Measurements from ENCODE around the gene FHAD1. TPM values are rescaled to one million over a fixed set of nuclear protein-coding genes. Genes with fewer than 3 reads are reported as not detected.
A peak's percentile ranks its signal among the peaks of the same experiment; 100 is the strongest.

FHAD1 gene
- total RNA-seq, 6 donors from 2014 or later: 2.0 to 45.8 (median 12.5) TPM

DNA sequence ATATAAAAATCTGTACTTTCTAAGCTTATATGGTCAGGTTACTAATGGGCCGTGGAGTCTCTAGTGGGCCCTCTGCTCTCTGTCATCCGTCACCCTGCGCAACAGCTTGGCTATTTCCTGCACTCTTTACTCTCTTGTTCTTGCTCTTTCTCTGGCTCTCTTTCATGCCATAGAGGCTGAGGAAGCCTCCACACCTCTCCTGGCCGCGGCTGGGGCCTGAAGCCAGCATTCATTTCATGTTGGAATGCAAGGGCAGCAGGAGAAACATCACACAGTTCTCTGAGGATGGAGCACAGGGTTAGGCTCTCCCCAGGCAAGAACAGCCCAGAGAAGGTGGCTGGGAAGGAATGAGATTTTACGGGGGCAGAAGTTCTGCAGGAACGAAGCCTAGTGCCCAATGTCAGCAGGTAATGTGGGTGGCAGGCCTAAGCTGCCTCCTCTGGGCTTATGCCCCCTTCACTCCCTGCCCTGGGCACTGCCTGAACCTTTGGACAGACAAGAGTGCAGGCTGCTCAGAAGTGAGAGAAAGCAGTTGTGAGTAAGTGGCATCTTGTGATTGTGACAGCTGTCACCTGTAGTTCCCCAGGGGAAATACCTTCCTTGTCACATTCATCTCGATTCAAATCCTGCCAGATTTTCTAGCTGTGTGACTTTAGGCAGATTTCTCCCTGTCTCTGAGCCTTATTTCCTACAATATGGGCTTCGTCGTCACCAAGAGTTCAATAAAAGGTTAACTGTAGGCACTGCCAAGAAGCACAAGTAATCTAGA is 3.6 kb upstream of the FHAD1 start:
- Histone ChIP-seq H3K9me3 (no peaks in the 10 kb centered on the region), H3K4me3 (no peak overlapping the region), H3K27ac (no peak overlapping the region), H3K4me1 (peaks cover 7 to 24% (median 15%) of the 10 kb centered on the region in 4 donors), H3K27me3 (no peaks in the 10 kb centered on the region), H3K36me3 (no peaks in the 10 kb centered on the region)
- 61 to 72% methylated on average over 8 to 10 of the region's 10 CpGs for WGBS, 2 donors
- no peak for DNase-seq
- TF ChIP-seq POLR2A (IDR thresholded peaks at IDR 0.05) (no peak), EP300 (IDR thresholded peaks at IDR 0.05) (no peak), POLR2AphosphoS5 (IDR thresholded peaks at IDR 0.05) (no peak)
- TF ChIP-seq, protein P1, sequence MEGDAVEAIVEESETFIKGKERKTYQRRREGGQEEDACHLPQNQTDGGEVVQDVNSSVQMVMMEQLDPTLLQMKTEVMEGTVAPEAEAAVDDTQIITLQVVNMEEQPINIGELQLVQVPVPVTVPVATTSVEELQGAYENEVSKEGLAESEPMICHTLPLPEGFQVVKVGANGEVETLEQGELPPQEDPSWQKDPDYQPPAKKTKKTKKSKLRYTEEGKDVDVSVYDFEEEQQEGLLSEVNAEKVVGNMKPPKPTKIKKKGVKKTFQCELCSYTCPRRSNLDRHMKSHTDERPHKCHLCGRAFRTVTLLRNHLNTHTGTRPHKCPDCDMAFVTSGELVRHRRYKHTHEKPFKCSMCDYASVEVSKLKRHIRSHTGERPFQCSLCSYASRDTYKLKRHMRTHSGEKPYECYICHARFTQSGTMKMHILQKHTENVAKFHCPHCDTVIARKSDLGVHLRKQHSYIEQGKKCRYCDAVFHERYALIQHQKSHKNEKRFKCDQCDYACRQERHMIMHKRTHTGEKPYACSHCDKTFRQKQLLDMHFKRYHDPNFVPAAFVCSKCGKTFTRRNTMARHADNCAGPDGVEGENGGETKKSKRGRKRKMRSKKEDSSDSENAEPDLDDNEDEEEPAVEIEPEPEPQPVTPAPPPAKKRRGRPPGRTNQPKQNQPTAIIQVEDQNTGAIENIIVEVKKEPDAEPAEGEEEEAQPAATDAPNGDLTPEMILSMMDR (IDR thresholded peaks at IDR 0.05): no peak
- ATAC-seq (ENCODE audit: low FRiP score in 2 of 2): no peak

- DNase-seq (no peak), ATAC-seq (ENCODE audit: low FRiP score in 2 of 2) (no peak)
- Histone ChIP-seq H3K36me3 (no peaks in the 10 kb centered on the region), H3K9me3 (no peaks in the 10 kb centered on the region), H3K4me3 (no peak overlapping the region), H3K27me3 (no peaks in the 10 kb centered on the region), H3K27ac (no peak overlapping the region), H3K4me1 (peaks cover 12 to 30% (median 15%) of the 10 kb centered on the region in 4 donors)
- TF ChIP-seq POLR2AphosphoS5 (IDR thresholded peaks at IDR 0.05): no peak
- TF ChIP-seq, protein P1 (IDR thresholded peaks at IDR 0.05): no peak
- 72 to 84% methylated on average over 5 of the region's 5 CpGs for WGBS, 2 donors
Measured at GRCh38 chr1:15244813-15245212, 2.2 kb upstream of the FHAD1 start.

GRCh38 chr1:15245593-15246360 is 1.2 kb upstream of the FHAD1 start:
- H3K36me3 ChIP-seq: no peaks in the 10 kb centered on the region
- H3K4me1 ChIP-seq: peaks cover 12 to 30% (median 15%) of the 10 kb centered on the region in 4 donors
- TF ChIP-seq EP300 (IDR thresholded peaks at IDR 0.05) (no peak), POLR2A (IDR thresholded peaks at IDR 0.05) (no peak), POLR2AphosphoS5 (IDR thresholded peaks at IDR 0.05) (no peak)
- TF ChIP-seq, protein P1 (IDR thresholded peaks at IDR 0.05): no peak
- 54 to 59% methylated on average over 11 of the region's 11 CpGs for WGBS, 2 donors
- DNase-seq (peak in 1 of 2 donors; percentile 47), ATAC-seq (ENCODE audit: low FRiP score in 2 of 2) (peak in 1 of 2 donors; percentile 67)
- peak overlapping the region in 1 of 4 donors; percentile 4 for H3K27ac ChIP-seq
- H3K4me3 ChIP-seq: no peak overlapping the region
- no peaks in the 10 kb centered on the region for H3K27me3 ChIP-seq
- H3K9me3 ChIP-seq: no peaks in the 10 kb centered on the region

- Histone ChIP-seq H3K4me1 (peaks cover 12 to 30% (median 15%) of the 10 kb centered on the region in 4 donors), H3K4me3 (no peak overlapping the region), H3K9me3 (no peaks in the 10 kb centered on the region), H3K27me3 (no peaks in the 10 kb centered on the region), H3K36me3 (no peaks in the 10 kb centered on the region), H3K27ac (no peak overlapping the region)
- TF ChIP-seq POLR2A (IDR thresholded peaks at IDR 0.05) (no peak), POLR2AphosphoS5 (IDR thresholded peaks at IDR 0.05) (no peak), EP300 (IDR thresholded peaks at IDR 0.05) (no peak)
- TF ChIP-seq, protein P1 (IDR thresholded peaks at IDR 0.05): no peak
- ATAC-seq (ENCODE audit: low FRiP score in 2 of 2) (no peak), DNase-seq (no peak)
- 89 to 92% methylated on average over 4 of the region's 4 CpGs for WGBS, 2 donors
Measured at GRCh38 chr1:15248216-15248615, 1.2 kb downstream of the FHAD1 start.

Data from upper lobe of left lung (tissue), 6 donors.